ENCODE measurements around the gene GSN. TPM values are rescaled to one million over a fixed set of nuclear protein-coding genes. Genes with fewer than 3 reads are reported as not detected.

The GSN gene
- total and polyA plus RNA-seq, 10 of the 15 experiments (the other 5 are each of a cell fraction or from before 2014, with no cell fraction given): 0.66 to 9.2 (median 6.2) TPM

DNA sequence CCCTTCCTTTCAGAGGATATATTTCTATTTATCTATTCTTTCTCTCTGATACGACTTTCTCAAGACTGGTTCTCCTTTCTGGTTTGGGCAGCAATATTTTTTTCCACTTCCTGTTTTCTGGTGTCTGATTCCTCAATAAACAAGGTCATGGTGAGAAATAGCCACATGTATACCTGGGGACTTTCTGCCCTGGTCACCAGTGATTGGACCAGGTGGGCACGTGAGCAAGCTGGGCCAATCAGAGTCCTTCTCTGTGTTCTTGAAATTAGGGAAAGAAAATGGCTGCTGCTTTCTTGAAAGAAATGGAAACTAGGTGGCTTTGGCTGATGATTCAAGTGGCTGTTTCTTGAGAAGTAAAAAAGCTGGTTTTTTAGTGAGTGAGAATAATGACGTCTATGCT lies 18.4 kb upstream of the GSN start (continued):
- TF ChIP-seq, protein P1, sequence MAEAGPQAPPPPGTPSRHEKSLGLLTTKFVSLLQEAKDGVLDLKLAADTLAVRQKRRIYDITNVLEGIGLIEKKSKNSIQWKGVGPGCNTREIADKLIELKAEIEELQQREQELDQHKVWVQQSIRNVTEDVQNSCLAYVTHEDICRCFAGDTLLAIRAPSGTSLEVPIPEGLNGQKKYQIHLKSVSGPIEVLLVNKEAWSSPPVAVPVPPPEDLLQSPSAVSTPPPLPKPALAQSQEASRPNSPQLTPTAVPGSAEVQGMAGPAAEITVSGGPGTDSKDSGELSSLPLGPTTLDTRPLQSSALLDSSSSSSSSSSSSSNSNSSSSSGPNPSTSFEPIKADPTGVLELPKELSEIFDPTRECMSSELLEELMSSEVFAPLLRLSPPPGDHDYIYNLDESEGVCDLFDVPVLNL (IDR thresholded peaks at IDR 0.05; ENCODE audit: low read depth, low read length): no peak
- TF ChIP-seq, protein P2, sequence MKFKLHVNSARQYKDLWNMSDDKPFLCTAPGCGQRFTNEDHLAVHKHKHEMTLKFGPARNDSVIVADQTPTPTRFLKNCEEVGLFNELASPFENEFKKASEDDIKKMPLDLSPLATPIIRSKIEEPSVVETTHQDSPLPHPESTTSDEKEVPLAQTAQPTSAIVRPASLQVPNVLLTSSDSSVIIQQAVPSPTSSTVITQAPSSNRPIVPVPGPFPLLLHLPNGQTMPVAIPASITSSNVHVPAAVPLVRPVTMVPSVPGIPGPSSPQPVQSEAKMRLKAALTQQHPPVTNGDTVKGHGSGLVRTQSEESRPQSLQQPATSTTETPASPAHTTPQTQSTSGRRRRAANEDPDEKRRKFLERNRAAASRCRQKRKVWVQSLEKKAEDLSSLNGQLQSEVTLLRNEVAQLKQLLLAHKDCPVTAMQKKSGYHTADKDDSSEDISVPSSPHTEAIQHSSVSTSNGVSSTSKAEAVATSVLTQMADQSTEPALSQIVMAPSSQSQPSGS (IDR thresholded peaks at IDR 0.05; ENCODE audit: low read length): no peak
- TF ChIP-seq SMC3 (IDR thresholded peaks at IDR 0.05; ENCODE audit: borderline replicate concordance, low read length): no peak
- TF ChIP-seq CEBPB (IDR thresholded peaks at IDR 0.05; ENCODE audit: borderline replicate concordance in 1 of 2, low read depth in 2 of 2, low read length in 2 of 2): no peak
- TF ChIP-seq KLF5 (IDR thresholded peaks at IDR 0.05; ENCODE audit: partially characterized antibody): no peak
- no peak for TF ChIP-seq CBX3 (IDR thresholded peaks at IDR 0.05; ENCODE audit: borderline replicate concordance, low read depth)
- TF ChIP-seq, protein P3, sequence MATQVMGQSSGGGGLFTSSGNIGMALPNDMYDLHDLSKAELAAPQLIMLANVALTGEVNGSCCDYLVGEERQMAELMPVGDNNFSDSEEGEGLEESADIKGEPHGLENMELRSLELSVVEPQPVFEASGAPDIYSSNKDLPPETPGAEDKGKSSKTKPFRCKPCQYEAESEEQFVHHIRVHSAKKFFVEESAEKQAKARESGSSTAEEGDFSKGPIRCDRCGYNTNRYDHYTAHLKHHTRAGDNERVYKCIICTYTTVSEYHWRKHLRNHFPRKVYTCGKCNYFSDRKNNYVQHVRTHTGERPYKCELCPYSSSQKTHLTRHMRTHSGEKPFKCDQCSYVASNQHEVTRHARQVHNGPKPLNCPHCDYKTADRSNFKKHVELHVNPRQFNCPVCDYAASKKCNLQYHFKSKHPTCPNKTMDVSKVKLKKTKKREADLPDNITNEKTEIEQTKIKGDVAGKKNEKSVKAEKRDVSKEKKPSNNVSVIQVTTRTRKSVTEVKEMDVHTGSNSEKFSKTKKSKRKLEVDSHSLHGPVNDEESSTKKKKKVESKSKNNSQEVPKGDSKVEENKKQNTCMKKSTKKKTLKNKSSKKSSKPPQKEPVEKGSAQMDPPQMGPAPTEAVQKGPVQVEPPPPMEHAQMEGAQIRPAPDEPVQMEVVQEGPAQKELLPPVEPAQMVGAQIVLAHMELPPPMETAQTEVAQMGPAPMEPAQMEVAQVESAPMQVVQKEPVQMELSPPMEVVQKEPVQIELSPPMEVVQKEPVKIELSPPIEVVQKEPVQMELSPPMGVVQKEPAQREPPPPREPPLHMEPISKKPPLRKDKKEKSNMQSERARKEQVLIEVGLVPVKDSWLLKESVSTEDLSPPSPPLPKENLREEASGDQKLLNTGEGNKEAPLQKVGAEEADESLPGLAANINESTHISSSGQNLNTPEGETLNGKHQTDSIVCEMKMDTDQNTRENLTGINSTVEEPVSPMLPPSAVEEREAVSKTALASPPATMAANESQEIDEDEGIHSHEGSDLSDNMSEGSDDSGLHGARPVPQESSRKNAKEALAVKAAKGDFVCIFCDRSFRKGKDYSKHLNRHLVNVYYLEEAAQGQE (IDR thresholded peaks at IDR 0.05; ENCODE audit: low read depth, low read length): no peak
- TF ChIP-seq POLR2A (IDR thresholded peaks at IDR 0.05; ENCODE audit: low read depth, low read length): no peak
- no peak for TF ChIP-seq RBBP5 (conservative IDR thresholded peaks at IDR 0.05)
- TF ChIP-seq HDAC2 (IDR thresholded peaks at IDR 0.05): no peak
- no peak for TF ChIP-seq HCFC1 (IDR thresholded peaks at IDR 0.05; ENCODE audit: low read length)
- TF ChIP-seq, protein P4, sequence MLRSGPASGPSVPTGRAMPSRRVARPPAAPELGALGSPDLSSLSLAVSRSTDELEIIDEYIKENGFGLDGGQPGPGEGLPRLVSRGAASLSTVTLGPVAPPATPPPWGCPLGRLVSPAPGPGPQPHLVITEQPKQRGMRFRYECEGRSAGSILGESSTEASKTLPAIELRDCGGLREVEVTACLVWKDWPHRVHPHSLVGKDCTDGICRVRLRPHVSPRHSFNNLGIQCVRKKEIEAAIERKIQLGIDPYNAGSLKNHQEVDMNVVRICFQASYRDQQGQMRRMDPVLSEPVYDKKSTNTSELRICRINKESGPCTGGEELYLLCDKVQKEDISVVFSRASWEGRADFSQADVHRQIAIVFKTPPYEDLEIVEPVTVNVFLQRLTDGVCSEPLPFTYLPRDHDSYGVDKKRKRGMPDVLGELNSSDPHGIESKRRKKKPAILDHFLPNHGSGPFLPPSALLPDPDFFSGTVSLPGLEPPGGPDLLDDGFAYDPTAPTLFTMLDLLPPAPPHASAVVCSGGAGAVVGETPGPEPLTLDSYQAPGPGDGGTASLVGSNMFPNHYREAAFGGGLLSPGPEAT (IDR thresholded peaks at IDR 0.05; ENCODE audit: low read depth): 0 out of 2 replicates have a peak, but pooled peaks have one; percentile 28
- TF ChIP-seq BACH1 (IDR thresholded peaks at IDR 0.05; ENCODE audit: borderline replicate concordance): no peak
- no peak for TF ChIP-seq HSF1 (IDR thresholded peaks at IDR 0.05; ENCODE audit: low read depth, low read length)
- TF ChIP-seq NR2C1 (IDR thresholded peaks at IDR 0.05): no peak
- TF ChIP-seq DPF2 (IDR thresholded peaks at IDR 0.05): no peak
- no peak for TF ChIP-seq CHD2 (IDR thresholded peaks at IDR 0.05; ENCODE audit: borderline replicate concordance, low read depth, low read length)
- TF ChIP-seq SMAD1 (IDR thresholded peaks at IDR 0.05; ENCODE audit: low read depth, partially characterized antibody): no peak
- no peak for TF ChIP-seq TCF12 (IDR thresholded peaks at IDR 0.05; ENCODE audit: low read depth, low read length)
- no peak for TF ChIP-seq CREB1 (IDR thresholded peaks at IDR 0.05; ENCODE audit: low read depth)
- TF ChIP-seq PAX8 (IDR thresholded peaks at IDR 0.05): no peak
- peak; percentile 82 for TF ChIP-seq NFYB (IDR thresholded peaks at IDR 0.05; ENCODE audit: insufficient read depth, low read depth, low read length)
- TF ChIP-seq YY1 (IDR thresholded peaks at IDR 0.05; ENCODE audit: low read depth, low read length): peak; percentile 86
- peak; percentile 87 for TF ChIP-seq RAD51 (IDR thresholded peaks at IDR 0.05)
- peak; percentile 35; the same call in 1 of the 2 replicates for TF ChIP-seq RUNX3 (IDR thresholded peaks at IDR 0.05; ENCODE audit: low read length)
- TF ChIP-seq HDGF (IDR thresholded peaks at IDR 0.05): no peak
